Neural progenitor cell (in vitro differentiated cells): ENCODE data around the gene POLN. TPM values are rescaled to one million over a fixed set of nuclear protein-coding genes. Genes with fewer than 3 reads are reported as not detected.

Source experiments
- DNase-seq: peaks from one replicate; pipeline ENCODE4 v3.0.0-alpha.2; 2016; ENCODE audit warnings: low spot score
- H2AFZ ChIP-seq: fragments of 200-600 bp; sonication (generic); replicated peaks from 2 replicates; pipeline ENCODE4 v1.6.1; 2016; ENCODE audit warnings: antibody characterized with exemption
- H3F3A ChIP-seq: fragments of 200-600 bp; sonication (generic); 2 replicates; pipeline ENCODE4 v1.6.1; 2016; ENCODE audit warnings: antibody characterized with exemption, low read depth
- H3K27ac ChIP-seq: fragments of 200-600 bp; sonication (generic); 2 replicates; pipeline ENCODE4 v1.5.1; 2016; ENCODE audit warnings: mild to moderate bottlenecking
- H3K27me3 ChIP-seq: fragments of 200-600 bp; sonication (generic); 2 replicates; pipeline ENCODE4 v1.6.1; 2016; ENCODE audit warnings: mild to moderate bottlenecking, moderate library complexity
- H3K36me3 ChIP-seq: fragments of 200-600 bp; sonication (generic); 2 replicates; pipeline ENCODE4 v1.5.1; 2016
- H3K4me1 ChIP-seq: fragments of 200-600 bp; sonication (generic); 2 replicates; pipeline ENCODE4 v1.6.1; 2016; ENCODE audit warnings: mixed run types
- H3K4me2 ChIP-seq: fragments of 200-600 bp; sonication (generic); 2 replicates; pipeline ENCODE4 v1.6.1; 2016
- H3K4me3 ChIP-seq: fragments of 200-600 bp; sonication (generic); 2 replicates; pipeline ENCODE4 v1.5.1; 2016
- H3K79me2 ChIP-seq: fragments of 200-600 bp; sonication (generic); 2 replicates; pipeline ENCODE4 v1.6.1; 2016; ENCODE audit warnings: low read depth
- H3K9ac ChIP-seq: fragments of 200-600 bp; sonication (generic); 2 replicates; pipeline ENCODE4 v1.6.1; 2016
- H3K9me3 ChIP-seq: fragments of 200-600 bp; sonication (generic); 2 replicates; pipeline ENCODE4 v1.5.1; 2016; ENCODE audit warnings: low read depth
- H4K20me1 ChIP-seq: fragments of 200-600 bp; sonication (generic); 2 replicates; pipeline ENCODE4 v1.6.1; 2016; ENCODE audit warnings: low read depth
- H3K27ac Mint-ChIP-seq: 3 replicates; pipeline ENCODE4 v1.8.0; 2021; ENCODE audit warnings: mixed read lengths
- H3K27me3 Mint-ChIP-seq: 2 replicates; pipeline ENCODE4 v1.8.0; 2022; ENCODE audit warnings: low read depth, mild to moderate bottlenecking, inconsistent platforms, moderate library complexity, mixed read lengths; ENCODE audit not compliant: insufficient read depth
- H3K36me3 Mint-ChIP-seq: 3 replicates; pipeline ENCODE4 v1.8.0; 2021; ENCODE audit warnings: mixed read lengths
- H3K4me1 Mint-ChIP-seq: 3 replicates; pipeline ENCODE4 v1.8.0; 2021; ENCODE audit warnings: mixed read lengths
- H3K4me3 Mint-ChIP-seq: 3 replicates; pipeline ENCODE4 v1.8.0; 2021; ENCODE audit warnings: mild to moderate bottlenecking, moderate library complexity, mixed read lengths
- H3K9me3 Mint-ChIP-seq: 3 replicates; pipeline ENCODE4 v1.8.0; 2020; ENCODE audit warnings: mixed read lengths
- EZH2 ChIP-seq: fragments of 200-600 bp; sonication (generic); IDR thresholded peaks from 2 replicates; pipeline ENCODE4 v1.6.1; 2017; ENCODE audit warnings: antibody characterized with exemption, mild to moderate bottlenecking, moderate library complexity
- EZH2phosphoT487 ChIP-seq: fragments of 200-600 bp; sonication (generic); IDR thresholded peaks from 2 replicates; pipeline ENCODE4 v1.6.1; 2017; ENCODE audit warnings: antibody characterized with exemption
- total RNA-seq: library from RNA; depleted of rRNA; stranded (reverse); fragments of >200 nt; gene quantifications from 2 replicates; pipeline ENCODE4 v1.2.3, GENCODE V29; 2015; ENCODE audit warnings: low replicate concordance
- TF ChIP-seq, protein P1 (sequence below): fragments of 200-600 bp; sonication (generic); IDR thresholded peaks from 2 replicates; pipeline ENCODE4 v1.5.1; 2017; ENCODE audit warnings: antibody characterized with exemption, mild to moderate bottlenecking

The POLN gene
- total RNA-seq, 1 donor from 2014 or later = 1.7 TPM

DNA sequence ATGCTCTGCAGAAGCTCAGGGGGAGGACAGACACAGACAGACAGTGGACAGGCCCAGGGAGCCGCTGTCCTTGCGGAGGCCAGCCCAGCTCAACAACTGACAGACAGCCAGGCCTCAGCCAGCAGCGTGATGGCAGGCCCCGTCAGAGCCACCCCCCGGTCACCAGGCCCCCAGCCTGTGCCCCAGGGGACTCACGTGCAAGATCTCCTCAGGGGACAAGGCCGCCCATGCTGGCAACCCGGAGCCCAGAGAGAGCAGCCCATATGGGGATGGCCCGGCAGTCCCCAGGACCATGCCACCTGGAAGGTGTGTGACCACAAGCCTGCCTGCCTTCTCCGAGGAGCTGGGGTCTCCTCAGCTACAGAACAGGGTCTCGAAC, 48.0 kb upstream of the POLN start:
- Histone ChIP-seq H3K36me3 (no peaks in the 10 kb centered on the region), H3K9me3 (no peaks in the 10 kb centered on the region), H3K27ac (no peak overlapping the region), H4K20me1 (no peaks in the 10 kb centered on the region), H2AFZ (no peak overlapping the region), H3F3A (no peaks in the 10 kb centered on the region), H3K4me2 (no peak overlapping the region), H3K4me3 (no peak overlapping the region), H3K79me2 (no peaks in the 10 kb centered on the region), H3K27me3 (no peaks in the 10 kb centered on the region), H3K9ac (no peak overlapping the region), H3K4me1 (peaks cover 19% of the 10 kb centered on the region)
- Mint-ChIP-seq H3K27ac (no peak overlapping the region), H3K36me3 (no peaks in the 10 kb centered on the region), H3K4me3 (no peak overlapping the region), H3K27me3 (peaks cover 6% of the 10 kb centered on the region), H3K9me3 (no peaks in the 10 kb centered on the region), H3K4me1 (peaks cover 20% of the 10 kb centered on the region)
- TF ChIP-seq, protein P1, sequence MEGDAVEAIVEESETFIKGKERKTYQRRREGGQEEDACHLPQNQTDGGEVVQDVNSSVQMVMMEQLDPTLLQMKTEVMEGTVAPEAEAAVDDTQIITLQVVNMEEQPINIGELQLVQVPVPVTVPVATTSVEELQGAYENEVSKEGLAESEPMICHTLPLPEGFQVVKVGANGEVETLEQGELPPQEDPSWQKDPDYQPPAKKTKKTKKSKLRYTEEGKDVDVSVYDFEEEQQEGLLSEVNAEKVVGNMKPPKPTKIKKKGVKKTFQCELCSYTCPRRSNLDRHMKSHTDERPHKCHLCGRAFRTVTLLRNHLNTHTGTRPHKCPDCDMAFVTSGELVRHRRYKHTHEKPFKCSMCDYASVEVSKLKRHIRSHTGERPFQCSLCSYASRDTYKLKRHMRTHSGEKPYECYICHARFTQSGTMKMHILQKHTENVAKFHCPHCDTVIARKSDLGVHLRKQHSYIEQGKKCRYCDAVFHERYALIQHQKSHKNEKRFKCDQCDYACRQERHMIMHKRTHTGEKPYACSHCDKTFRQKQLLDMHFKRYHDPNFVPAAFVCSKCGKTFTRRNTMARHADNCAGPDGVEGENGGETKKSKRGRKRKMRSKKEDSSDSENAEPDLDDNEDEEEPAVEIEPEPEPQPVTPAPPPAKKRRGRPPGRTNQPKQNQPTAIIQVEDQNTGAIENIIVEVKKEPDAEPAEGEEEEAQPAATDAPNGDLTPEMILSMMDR = no peak
- TF ChIP-seq EZH2phosphoT487 = no peak
- DNase-seq = no peak

DNA sequence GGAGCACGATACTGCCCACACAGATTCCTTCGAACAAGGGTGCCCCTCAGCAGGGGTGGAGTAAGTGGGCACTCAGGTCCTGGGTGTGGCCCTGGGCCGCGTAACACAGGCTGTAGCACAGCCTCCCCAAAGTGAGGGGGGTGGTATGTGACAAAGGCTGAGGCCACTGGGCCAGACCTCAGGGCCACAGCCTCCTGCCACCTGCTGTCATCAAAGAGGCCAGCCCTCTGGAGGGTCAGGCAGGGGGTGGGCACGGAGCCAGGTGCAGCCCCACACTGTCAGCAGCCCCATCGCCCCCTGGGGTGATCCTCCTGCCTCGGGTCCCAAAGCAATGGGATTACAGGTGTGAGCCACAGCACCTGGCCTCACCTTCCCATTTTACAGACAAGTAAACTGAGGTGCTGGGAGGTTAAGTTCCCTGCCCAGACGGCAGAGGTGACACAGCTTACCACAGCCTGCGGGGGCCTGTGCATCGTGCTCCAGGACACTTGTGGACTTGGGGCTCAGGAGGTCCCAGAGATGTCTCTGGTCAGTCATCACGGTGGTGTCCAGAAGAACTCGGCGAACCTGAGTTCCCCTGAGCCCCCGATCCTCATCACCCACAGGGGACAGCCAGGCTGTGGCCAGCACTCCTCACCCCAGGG, 47.5 kb upstream of the POLN start:
- H3K36me3 Mint-ChIP-seq = no peaks in the 10 kb centered on the region

DNA sequence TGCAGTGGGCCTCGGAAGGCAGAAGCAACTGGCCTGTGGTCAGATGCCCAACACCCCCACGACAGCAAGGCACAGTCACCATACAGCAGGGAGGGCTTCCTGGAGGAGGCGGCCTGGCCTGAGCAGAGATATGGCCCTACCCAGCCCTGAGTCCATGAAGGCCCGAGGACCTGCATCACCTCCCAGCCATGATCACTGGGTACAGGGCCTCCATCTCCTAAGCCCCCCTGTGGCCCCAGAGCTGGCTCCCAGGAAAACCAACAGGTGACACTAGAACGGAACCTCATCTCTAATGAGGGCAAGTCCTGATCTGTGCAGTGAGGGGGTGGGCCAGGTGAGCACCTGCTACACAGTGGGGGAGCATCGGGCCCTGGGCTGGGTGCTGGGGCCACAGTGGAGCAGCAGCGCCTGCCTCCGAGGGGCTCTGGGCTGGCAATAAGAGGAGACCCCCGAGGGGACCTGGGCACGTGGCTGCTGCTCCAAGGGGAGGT, 46.2 kb upstream of the POLN start:
- Histone ChIP-seq H3K27ac (no peak overlapping the region), H3F3A (no peaks in the 10 kb centered on the region), H3K79me2 (no peaks in the 10 kb centered on the region), H3K27me3 (no peaks in the 10 kb centered on the region), H3K9ac (no peak overlapping the region), H4K20me1 (no peaks in the 10 kb centered on the region), H2AFZ (no peak overlapping the region), H3K9me3 (no peaks in the 10 kb centered on the region), H3K4me2 (no peak overlapping the region), H3K4me3 (no peak overlapping the region), H3K36me3 (no peaks in the 10 kb centered on the region), H3K4me1 (peaks cover 19% of the 10 kb centered on the region)
- TF ChIP-seq EZH2 (no peak), EZH2phosphoT487 (no peak)
- TF ChIP-seq, protein P1 = no peak
- Mint-ChIP-seq H3K27ac (no peak overlapping the region), H3K27me3 (peaks cover 9% of the 10 kb centered on the region), H3K4me3 (no peak overlapping the region), H3K4me1 (peaks cover 20% of the 10 kb centered on the region), H3K9me3 (peaks cover 3% of the 10 kb centered on the region), H3K36me3 (no peaks in the 10 kb centered on the region)
- DNase-seq = no peak

More for the DNA sequence above, 47.5 kb upstream of the POLN start:
- Histone ChIP-seq H3K4me2 (no peak overlapping the region), H3K4me3 (no peak overlapping the region), H3K9ac (no peak overlapping the region), H3K36me3 (no peaks in the 10 kb centered on the region), H3F3A (no peaks in the 10 kb centered on the region), H4K20me1 (no peaks in the 10 kb centered on the region), H3K9me3 (no peaks in the 10 kb centered on the region), H3K79me2 (no peaks in the 10 kb centered on the region), H3K4me1 (peaks cover 19% of the 10 kb centered on the region), H2AFZ (no peak overlapping the region), H3K27ac (no peak overlapping the region), H3K27me3 (no peaks in the 10 kb centered on the region)
- Mint-ChIP-seq H3K27ac (no peak overlapping the region), H3K9me3 (no peaks in the 10 kb centered on the region), H3K27me3 (peaks cover 6% of the 10 kb centered on the region), H3K4me1 (peaks cover 20% of the 10 kb centered on the region), H3K4me3 (no peak overlapping the region)
- TF ChIP-seq EZH2phosphoT487 (no peak), EZH2 (no peak)
- TF ChIP-seq, protein P1 = no peak
- no peak for DNase-seq
